DMS114 treated with DMSO at 0.1 percent for 48 hours (cell line): ENCODE results near the gene PCMTD2.

Experiments
- DNase-seq: peaks from one replicate; lab custom pipeline; 2025; ENCODE audit not compliant: unreplicated experiment; lab: John Stamatoyannopoulos, UW

Gene PCMTD2

DNA sequence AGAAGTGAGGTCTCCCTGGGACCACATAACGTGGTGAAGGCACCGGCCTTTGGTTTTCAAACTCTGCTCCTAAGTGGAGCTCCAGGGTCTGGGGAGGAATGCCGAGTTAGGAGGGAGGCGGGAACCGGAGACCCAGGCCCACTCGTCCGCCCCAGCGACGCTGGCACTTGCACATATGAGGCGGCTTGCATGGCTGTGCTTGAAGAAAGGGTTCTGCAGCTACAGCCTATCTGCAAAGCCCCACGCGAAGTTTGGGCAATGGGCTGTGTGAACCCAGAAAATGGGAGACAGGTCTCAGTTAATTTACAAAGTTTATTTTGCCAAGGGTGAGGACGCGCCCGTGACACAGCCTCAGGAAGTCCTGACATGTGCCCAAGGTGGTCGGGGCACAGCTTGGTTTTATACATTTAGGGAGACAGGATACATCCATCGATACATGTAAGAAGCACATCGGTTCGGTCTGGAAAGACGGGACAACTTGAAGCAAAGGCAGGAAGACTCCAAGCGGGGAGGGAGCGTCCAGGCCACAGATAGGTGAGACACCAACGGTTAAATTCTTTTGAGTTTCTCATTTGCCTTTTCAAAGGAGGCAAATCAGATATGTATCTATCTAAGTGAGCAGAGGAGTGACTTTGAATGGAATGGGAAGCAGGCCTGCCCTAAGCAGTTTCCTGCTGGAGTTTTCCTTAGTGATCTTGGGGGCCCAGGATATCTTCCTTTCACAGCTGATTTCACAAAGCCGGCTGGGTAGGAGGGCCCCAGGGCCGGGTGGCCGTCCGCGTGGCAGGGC, 782 bp upstream of the PCMTD2 start:
- no peak for DNase-seq

GRCh38 chr20:64256282-64256935, 861 bp downstream of the PCMTD2 start:
- no peak for DNase-seq

GRCh38 chr20:64257107-64257757, 1.7 kb downstream of the PCMTD2 start:
- no peak for DNase-seq

DNA sequence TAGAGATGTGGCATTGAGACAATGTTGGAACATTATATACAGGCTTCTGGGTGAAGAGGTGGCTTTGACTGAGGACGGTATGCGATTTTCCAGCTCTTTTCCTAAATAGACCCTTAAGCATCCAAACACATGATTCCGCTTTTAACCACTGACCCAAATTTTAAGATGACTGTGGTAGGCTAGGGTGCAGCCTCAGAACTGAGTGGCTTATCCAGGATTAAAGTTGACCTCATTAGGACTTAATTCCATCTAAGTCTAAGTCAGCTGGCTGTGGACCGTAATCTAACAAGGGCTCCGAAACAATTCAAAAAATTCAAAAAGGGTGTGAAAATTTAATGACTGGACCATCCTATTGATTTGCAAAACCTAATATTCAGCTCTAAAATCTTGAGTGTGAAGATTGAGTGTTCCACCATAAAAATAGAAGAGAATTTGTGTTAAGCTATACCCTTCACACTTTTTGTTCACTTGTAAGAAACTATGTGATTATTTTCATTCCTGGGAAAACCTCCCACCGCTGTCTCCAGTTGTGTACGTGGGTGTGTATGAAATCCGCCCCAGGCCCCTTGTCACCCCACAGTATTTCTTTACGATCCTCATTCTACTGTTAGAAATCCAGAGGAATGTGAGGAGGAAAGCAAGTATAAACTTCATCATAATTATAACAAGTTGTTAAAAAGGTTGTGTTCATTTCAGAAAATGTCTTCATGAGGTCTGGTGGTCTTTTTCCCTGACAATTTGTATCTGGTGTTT, 2.7 kb downstream of the PCMTD2 start:
- DNase-seq = no peak

- DNase-seq = no peak
Observed at GRCh38 chr20:64260239-64260638, 4.7 kb downstream of the PCMTD2 start.

- DNase-seq = no peak
Observed at GRCh38 chr20:64261138-64261537, 5.6 kb downstream of the PCMTD2 start.

DNA sequence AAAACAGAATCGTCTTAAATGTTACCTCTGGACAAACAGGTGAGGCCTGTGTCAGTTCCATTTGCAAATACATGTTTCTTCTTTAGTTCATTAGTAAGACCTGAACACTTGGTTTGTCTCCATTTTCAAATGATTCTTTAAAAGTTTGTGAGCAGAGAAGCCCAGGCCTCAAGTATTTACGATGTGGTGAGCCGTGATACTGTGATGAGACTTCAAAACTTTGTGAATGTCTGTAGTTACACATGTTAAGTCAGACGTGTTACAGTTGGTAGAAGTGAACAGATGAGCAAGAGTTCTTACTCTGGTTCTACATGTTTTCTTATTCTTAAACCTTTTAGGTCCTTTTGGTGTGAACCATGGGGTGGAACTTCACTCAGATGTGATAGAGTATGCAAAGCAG, 8.5 kb downstream of the PCMTD2 start:
- no peak for DNase-seq

DNA sequence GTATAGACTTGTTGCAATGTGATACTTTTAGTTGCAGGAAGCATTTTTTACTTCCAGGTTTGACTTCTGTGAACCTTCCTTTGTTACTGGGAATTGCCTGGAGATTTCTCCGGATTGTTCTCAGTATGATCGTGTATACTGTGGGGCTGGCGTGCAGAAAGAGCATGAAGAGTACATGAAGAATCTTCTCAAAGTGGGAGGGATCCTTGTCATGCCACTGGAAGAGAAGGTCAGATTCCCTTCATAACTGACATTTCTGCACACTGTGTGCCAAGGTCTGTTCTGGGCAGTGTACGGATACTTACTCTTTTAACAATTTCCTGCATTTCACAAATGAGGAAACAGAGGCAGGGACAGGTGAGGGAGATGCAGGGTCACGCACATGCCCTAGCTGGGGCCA, 9.7 kb downstream of the PCMTD2 start:
- no peak for DNase-seq

GRCh38 chr20:64266988-64267387, 11.4 kb downstream of the PCMTD2 start:
- DNase-seq = no peak

DNA sequence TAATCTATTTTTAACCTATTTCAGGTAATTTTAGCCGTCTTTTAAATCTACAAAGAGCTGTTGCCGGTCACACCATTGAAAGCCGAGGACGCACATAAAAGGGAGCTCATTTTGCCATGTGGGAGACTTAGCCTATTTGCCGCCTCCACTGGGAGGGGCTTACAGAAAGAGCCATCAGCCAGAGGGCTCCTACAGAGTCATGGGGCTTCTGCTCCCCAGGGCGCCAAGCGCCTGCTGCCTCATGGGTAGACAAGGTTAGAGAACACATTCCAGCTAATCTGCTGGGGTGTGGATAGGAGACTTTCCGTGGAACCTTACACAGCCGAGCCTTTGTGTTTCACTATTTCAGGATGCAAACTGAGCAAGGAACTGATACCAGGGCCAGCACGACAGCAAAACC, 12.6 kb downstream of the PCMTD2 start:
- no peak for DNase-seq

DNA sequence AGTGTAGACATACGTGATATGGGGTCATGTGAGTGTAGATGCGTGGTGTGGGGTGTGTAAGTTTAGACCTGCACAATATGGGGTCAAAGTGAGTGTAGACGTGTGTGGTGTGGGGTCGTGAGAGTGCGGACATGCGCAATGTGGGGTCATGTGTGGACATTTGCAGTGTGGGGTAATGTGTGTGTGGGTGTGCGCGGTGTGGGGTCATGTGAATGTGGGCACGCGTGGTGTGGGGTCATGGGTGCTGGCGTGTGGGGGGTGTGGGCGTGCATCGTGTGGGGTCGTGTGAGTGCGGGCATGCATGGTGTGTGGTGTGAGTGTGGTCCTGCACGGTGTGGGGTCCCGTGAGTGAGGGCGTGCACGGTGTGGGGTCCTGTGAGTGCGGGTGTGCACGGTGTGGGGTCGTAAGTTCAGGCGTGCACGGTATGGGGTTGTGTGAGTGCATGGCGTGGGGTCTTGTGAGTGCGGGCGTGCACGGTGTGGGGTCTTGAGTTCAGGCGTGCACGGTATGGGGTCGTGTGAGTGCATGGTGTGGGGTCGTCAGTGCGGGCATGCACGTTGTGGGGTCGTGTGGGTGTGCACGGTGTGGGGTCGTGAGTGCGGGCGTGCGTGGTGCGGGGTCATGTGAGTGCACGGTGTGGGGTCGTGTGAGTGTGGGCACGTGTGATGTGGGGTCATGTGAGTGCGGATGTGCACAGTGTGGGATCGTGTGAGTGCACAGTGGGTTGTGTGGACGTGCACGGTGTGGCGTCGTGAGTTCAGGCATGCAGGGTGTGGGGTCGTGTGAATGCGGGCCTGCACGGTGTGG, 14.3 kb downstream of the PCMTD2 start:
- no peak for DNase-seq

GRCh38 chr20:64271636-64272035, 16.1 kb downstream of the PCMTD2 start:
- no peak for DNase-seq

- DNase-seq = no peak
Observed at GRCh38 chr20:64273109-64273508, 17.6 kb downstream of the PCMTD2 start.

DNA sequence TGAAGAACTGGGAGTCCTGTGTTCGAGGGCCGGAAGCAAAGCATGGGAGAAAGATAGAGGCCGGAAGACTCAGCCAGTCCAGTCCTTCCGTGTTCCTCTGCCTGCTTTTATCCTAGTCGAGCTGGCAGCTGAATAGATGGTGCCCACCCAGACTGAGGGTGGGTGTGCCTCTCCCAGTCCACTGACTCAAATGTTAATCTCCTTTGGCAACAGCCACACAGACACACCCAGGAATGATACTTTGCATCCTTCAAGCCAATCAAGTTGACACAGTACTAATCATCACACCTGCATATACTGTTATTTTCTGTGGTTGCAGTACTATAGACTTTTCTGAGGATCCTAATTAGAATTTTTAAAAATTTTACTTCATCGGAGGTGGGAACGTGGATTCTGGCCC, 21.3 kb downstream of the PCMTD2 start:
- DNase-seq = no peak

DNA sequence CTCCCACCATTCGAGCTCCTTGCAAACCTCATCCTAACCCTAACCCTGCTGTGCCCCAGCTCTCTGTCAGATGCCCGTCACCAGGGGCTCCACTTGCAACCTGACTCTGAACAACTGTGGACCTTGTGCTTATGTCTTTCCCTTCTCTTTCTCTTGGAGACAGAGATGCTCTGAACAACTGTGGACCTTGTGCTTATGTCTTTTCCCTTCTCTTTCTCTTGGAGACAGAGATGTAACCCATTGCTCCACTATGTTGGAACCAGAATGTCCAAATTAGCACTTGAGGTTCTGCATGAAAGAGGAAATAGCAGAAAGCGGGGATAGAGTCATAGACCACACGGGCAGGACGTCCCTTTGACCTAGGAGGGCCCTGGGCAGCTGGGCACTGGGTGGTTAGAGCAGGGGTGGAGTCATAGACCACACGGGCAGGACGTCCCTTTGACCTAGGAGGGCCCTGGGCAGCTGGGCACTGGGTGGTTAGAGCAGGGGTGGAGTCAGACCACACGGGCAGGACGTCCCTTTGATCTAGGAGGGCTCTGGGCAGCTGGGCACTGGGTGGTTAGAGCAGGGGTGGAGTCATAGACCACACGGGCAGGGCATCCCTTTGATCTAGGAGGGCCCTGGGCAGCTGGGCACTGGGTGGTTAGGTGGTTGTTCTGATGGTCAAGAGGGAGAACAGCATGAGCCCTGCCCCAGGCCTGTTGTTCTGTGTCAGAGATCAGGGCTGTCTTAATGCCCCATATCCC, 22.2 kb downstream of the PCMTD2 start:
- DNase-seq = no peak

DNA sequence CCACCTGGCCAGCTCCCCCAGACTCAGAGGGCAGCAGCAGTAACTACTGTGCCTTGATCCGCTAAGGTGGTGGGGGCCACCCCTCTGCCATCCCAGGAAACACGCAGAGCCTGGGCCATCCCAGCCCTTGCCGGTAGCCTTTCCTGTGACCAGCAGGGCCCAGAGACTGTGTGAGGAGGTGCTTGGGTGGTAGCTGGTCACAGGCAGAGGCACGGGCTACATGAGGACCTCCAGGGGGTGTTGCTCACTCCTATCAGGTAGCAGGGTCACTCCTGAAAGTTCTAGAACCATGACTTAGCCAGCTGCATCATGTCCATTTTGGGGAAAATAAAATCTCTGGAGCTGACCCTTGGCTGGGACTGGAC, 22.8 kb downstream of the PCMTD2 start:
- no peak for DNase-seq

DNA sequence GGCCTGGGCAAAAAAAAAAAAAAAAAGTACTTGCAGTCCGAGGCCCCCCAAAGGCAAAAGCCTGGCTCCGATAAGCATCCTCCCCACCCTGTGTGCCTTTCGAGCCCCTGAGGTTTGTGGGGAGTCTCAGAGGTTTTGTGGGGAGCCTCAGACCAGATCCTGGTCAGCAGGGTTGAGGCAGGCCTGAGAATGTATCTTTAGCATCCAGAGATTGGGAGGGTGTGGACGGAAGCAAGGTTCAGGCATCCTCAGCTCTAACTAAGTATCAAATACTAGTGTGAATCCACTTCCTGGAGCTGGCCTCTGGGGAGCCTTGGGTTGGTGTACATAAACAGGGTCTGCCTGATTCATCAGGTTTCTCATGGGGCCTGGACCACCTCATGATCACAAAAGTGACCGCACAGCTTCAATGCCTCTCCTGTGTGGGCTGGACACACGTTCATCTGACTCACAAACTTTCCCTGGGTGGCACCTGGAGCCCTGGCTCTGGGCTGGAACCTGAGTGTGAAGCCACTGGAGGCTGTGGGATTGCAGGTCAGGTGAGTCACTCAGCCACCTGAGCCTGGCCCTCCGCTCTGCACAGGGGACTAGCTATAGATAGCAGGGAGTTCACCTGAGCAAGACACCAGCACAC, 24.4 kb downstream of the PCMTD2 start:
- no peak for DNase-seq

- DNase-seq = no peak
Observed at GRCh38 chr20:64280460-64280843, 24.9 kb downstream of the PCMTD2 start.

GRCh38 chr20:64283646-64284045, 28.1 kb downstream of the PCMTD2 start:
- no peak for DNase-seq
